Measurements from ENCODE around the gene WDR45B. TPM values are rescaled to one million over a fixed set of nuclear protein-coding genes. Genes with fewer than 3 reads are reported as not detected.

The WDR45B gene
- total RNA-seq, 1 experiment from 2014 or later = 174 TPM

DNA sequence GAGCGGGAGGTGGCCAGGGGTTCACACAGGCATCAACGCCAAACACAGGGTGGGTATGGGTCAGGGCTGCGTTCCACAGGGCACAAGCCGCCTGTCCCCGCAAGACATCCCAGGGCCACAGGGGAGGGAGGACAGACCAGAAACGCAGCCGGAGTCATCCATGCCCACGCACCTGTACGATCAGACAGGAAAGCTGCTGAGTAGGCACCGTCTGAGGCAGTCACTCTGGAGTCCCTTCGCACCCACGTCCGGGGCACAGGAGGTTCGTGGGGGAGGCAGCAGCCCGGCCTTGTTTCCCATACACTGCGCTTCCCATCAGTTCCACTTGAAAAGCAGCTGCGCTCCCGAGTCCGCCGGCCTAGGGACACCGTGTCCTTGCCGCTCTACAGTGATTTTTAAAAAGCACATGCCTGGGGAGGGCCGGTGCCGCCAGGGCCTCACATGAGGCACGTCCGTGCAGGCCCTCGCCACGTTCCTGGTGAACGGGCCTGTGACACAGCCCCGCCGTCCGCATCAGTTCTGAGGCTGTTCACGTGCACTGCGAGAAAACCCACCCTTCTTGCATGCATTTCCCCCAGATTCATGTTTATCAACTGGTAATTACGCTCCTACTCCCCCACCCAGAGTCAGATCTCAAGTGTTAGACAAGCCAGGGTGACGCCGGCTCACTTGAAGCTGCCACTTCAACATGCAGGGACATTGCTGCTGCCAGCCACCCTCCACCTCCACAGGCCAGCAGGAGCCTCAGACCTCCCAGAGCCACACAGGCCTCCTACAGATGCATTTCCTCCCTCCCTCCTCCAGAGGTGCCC, 34.8 kb downstream of the WDR45B start:
- in situ Hi-C loops (cut with HindIII; ENCODE audit: low pct_unique_long_range_greater_than_20kb, low sequenced_read_pairs) = no loop called here
- DNase-seq (ENCODE audit: low read depth) = no peak

DNA sequence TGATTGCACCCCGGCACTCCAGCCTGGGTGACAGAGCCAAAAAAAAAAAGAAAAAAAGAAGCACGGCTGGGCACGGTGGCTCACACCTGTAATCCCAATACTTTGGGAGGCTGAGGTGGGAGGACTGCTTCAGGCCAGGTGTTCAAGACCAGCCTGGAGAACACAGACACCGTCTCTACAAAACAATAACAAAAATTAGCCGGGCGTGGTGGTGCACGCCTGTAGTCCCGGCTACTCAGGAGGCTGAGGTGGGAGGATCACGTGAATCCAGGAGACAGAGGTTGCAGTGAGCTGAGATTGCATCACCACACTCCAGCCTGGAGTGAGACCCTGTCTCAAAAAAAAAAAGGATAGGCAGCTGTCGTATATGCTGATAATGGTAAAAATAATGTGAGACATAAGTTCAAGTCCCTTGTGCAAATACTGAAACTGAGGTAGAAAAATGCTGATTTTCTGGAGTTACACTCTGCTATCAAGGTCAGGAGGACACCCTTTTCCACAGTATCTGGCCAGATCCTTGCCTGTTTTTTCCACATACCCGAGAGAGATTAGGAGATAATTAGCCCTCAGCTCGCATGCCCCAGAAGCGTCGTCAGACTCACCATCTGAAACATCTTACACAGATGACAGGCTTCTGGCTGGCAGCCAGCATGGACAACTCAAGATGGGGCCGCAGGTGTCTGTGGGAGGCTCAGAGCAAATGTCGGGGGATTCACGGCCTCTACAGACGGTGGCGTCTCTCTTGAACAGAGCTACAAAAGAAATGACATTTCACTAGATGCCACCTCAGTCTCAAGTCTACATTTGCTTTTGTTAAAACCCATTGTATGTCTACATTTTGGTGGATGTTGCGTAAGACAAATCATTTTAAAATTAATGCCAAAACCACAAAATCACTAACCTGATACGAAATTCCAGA, 36.8 kb downstream of the WDR45B start:
- in situ Hi-C loops (cut with HindIII; ENCODE audit: low pct_unique_long_range_greater_than_20kb, low sequenced_read_pairs) = no loop called here
- DNase-seq (ENCODE audit: low read depth) = no peak

GRCh38 chr17:82609655-82610054, 38.6 kb downstream of the WDR45B start:
- no peak for DNase-seq (ENCODE audit: low read depth)
- in situ Hi-C loops (cut with HindIII; ENCODE audit: low pct_unique_long_range_greater_than_20kb, low sequenced_read_pairs) = no loop called here

DNA sequence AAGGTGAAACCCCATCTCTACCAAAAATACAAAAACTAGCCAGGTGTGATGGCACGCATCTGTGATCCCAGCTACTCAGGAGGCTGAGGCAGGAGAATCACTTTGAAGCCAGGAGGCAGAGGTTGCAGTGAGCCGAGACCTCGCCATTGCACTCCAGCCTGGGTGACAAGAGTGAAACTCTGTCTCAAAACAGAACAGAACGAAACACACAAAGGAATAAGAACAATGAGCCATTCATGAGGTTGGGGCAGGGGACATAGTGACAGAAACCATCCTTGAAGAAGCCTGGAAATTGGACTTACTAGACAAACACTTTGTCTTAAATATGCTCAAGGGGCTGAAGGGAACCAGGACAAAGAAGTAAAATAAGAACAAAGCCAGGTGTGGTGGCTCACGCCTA, 39.4 kb downstream of the WDR45B start:
- in situ Hi-C loops (cut with HindIII; ENCODE audit: low pct_unique_long_range_greater_than_20kb, low sequenced_read_pairs) = no loop called here
- DNase-seq (ENCODE audit: low read depth) = no peak

- in situ Hi-C loops (cut with HindIII; ENCODE audit: low pct_unique_long_range_greater_than_20kb, low sequenced_read_pairs) = no loop called here
- no peak for DNase-seq (ENCODE audit: low read depth)
Measured at GRCh38 chr17:82605939-82606600, 42.2 kb downstream of the WDR45B start.

- no peak for DNase-seq (ENCODE audit: low read depth)
- in situ Hi-C loops (cut with HindIII; ENCODE audit: low pct_unique_long_range_greater_than_20kb, low sequenced_read_pairs) = no loop called here
Measured at GRCh38 chr17:82604532-82604931, 43.7 kb downstream of the WDR45B start.

DNA sequence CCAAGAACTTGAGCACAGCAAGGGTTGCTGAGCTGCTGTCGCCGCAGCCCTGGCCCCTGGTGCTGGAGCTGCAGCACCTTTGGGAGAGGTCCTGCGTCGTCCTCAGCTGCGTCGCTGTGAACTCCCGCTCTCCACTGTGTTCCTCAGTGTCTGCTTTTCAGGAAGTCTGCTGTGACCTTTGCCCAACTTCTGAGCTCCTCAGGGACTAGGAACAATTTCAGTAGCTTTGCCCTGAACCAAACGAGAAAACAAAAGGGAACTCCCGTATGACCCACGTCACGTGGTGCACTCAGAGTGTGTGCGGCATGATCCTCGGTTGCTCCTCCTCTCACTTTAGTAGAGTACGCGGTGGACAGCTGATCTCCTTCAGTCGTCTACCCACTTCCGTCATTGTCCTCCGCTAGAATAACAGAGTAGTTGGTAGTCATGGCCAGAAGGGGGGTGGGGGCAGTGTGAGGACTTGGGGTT, 44.2 kb downstream of the WDR45B start:
- DNase-seq (ENCODE audit: low read depth) = no peak
- in situ Hi-C loops (cut with HindIII; ENCODE audit: low pct_unique_long_range_greater_than_20kb, low sequenced_read_pairs) = no loop called here

GRCh38 chr17:82602986-82603710, 45.1 kb downstream of the WDR45B start:
- in situ Hi-C loops (cut with HindIII; ENCODE audit: low pct_unique_long_range_greater_than_20kb, low sequenced_read_pairs) = no loop called here
- no peak for DNase-seq (ENCODE audit: low read depth)

DNA sequence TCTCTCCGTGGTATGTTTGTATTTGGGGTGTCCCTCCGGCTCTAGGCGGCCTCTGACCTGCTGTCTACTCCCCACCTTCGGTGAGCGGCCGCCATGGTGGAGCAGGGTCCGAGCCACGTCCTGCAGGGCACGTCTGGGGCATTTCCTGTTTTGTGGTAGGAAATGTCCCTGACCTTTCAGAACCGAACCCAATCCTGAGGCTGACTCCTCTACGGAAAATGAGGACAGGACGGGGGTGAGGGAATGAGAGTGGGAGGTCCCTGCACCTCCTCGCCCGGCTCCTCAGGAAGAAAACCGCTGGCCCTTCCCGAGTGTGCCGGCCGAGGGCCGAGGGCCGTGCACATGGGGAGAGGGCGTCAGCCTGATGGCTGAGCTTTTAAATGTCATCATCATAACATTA, 45.8 kb downstream of the WDR45B start:
- DNase-seq (ENCODE audit: low read depth) = no peak

DNA sequence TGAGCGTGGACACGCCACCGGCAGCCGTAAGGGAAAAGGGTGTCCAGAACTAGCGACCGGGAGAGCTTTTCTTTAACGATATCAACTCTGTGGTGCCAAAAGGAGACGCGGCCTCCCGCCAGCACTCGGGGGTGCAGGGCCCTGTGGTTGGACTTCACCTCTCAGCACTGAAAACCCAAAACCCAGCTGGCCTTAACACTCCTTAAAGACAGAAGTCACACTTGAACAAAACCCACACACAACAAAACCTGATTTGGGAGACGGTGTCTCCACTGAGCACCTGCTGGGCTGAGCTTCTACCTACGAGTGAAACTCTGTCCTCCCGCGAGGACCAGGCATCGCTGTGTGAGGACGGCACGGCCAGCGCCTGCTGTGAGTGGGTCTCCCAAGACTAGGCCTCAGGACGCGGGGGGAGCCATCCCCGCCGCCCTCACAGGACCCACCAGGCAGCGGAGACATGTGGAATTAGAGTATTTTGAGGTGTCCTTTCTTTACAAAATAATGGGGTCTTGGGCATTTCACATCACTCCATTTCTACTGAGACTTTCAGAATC, 46.7 kb downstream of the WDR45B start:
- DNase-seq (ENCODE audit: low read depth) = no peak
- in situ Hi-C loops (cut with HindIII; ENCODE audit: low pct_unique_long_range_greater_than_20kb, low sequenced_read_pairs) = no loop called here

More for the DNA sequence above, 45.8 kb downstream of the WDR45B start:
- in situ Hi-C loops (cut with HindIII; ENCODE audit: low pct_unique_long_range_greater_than_20kb, low sequenced_read_pairs) = no loop called here

GRCh38 chr17:82600731-82601446, 47.4 kb downstream of the WDR45B start:
- in situ Hi-C loops (cut with HindIII; ENCODE audit: low pct_unique_long_range_greater_than_20kb, low sequenced_read_pairs) = no loop called here
- DNase-seq (ENCODE audit: low read depth) = no peak

GRCh38 chr17:82599674-82600661, 48.3 kb downstream of the WDR45B start:
- in situ Hi-C loops (cut with HindIII; ENCODE audit: low pct_unique_long_range_greater_than_20kb, low sequenced_read_pairs) = no loop called here
- no peak for DNase-seq (ENCODE audit: low read depth)

DNA sequence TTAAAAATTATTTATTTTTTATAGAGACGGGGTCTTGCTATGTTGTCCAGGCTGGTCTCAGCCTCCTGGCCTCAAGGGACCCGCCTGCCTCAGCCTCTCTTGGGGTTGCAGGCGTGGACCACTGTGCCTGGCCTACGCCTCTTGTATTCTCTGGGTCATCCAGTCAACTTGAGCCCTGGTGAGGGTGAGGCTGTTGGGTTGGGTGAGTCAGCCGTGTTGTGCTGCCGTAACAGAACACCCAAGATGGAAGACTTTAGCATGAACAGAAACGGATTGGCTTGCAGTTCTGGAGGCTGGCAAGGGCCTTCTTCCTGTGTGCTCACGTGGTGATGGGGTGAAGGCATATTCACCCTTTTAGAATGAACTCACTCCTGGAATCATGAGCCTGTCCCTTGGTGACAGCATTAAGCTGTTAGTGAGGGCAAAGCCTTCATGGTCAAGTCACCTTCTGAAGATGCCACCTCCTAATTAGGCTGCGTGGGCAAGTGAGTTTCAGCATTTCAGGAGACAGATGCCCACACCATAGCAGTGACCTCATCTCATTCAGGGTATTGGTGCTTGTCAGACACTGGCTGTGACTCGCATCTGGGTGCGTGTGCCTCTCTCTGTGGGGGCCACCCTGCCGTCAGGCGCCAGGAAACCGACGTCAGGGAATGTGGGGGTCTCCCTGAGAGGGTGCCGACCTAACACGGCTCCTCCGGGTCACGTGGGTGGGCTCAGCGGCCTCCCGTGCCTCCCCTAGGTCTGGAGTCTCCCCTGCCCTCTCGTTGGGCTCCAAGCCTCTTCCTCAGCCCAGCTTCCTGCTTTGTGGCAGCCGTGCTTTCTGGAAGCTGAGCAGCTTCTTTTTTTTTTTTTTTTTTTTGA, 49.8 kb downstream of the WDR45B start:
- no peak for DNase-seq (ENCODE audit: low read depth)
- in situ Hi-C loops (cut with HindIII; ENCODE audit: low pct_unique_long_range_greater_than_20kb, low sequenced_read_pairs) = no loop called here

- no peak for DNase-seq (ENCODE audit: low read depth)
Measured at GRCh38 chr17:82596837-82597672, 51.2 kb downstream of the WDR45B start.

GRCh38 chr17:82596296-82596695, 51.9 kb downstream of the WDR45B start:
- in situ Hi-C loops (cut with HindIII; ENCODE audit: low pct_unique_long_range_greater_than_20kb, low sequenced_read_pairs) = no loop called here

More at GRCh38 chr17:82596837-82597672, 51.2 kb downstream of the WDR45B start:
- in situ Hi-C loops (cut with HindIII; ENCODE audit: low pct_unique_long_range_greater_than_20kb, low sequenced_read_pairs) = no loop called here

More at GRCh38 chr17:82596296-82596695, 51.9 kb downstream of the WDR45B start:
- DNase-seq (ENCODE audit: low read depth) = no peak

Measured in Caki2 (cell line).